Stimulated activated CD8-positive, alpha-beta memory T cell treated with anti-CD3 and anti-CD28 coated beads, Interleukin-4, amount 100 ng/mL, for 48 hours (primary cell): ENCODE measurements around the gene GNPDA1.

Source experiments
- DNase-seq: peaks from one replicate; pipeline ENCODE4 v3.0.0-alpha.2; 2020

The GNPDA1 gene

GRCh38 chr5:141989720-141990119 is 23.1 kb downstream of the GNPDA1 start:
- no peak for DNase-seq

GRCh38 chr5:141986072-141986471 is 26.8 kb downstream of the GNPDA1 start:
- no peak for DNase-seq

DNA sequence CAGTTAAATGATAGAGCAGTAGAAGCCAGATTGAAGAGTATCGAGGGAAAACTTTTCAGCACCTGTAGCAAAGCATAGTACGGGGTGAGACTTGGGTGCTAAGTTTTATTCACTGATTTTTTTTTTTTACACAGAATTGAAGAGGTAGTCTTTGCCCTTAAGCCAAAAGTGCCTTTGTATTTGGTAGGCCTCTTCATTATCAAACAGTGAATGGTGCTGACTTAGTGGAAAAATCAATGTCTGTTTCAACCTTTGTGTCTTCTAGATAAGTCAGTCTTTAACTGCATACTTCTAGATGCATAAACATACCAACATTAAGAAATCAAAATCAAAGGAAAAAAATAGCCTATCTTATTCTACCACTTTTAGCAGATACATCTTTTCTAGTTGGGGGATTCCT is 30.2 kb downstream of the GNPDA1 start:
- no peak for DNase-seq

DNA sequence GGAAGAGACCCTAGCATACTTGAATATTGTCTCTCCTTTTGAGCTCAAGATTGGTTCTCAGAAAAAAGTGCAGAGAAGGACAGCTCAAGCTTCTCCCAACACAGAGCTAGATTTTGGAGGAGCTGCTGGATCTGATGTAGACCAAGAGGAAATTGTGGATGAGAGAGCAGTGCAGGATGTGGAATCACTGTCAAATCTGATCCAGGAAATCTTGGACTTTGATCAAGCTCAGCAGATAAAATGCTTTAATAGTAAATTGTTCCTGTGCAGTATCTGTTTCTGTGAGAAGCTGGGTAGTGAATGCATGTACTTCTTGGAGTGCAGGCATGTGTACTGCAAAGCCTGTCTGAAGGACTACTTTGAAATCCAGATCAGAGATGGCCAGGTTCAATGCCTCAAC is 34.4 kb downstream of the GNPDA1 start:
- DNase-seq, result no peak

DNA sequence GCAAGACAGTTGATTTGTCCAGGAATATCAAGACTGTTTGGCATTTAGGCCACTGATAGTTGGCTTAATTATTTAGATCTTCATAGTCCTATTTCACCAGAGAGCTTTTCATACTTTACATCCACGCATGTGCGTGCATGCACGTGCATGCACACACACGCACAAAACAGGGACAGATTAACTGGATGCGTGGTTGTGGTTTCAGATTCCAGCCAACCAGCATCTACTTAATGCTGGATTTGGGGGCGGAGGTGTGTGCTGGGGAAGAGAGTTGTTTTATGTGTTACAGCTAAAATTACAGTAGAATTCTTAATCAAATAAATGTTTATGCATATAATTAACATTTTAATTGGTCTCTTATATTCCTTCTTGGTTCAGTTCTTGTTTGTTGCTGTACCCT is 36.7 kb downstream of the GNPDA1 start:
- no peak for DNase-seq

- no peak for DNase-seq
These were observed 38.8 kb downstream of the GNPDA1 start for GRCh38 chr5:141973871-141974595.

DNA sequence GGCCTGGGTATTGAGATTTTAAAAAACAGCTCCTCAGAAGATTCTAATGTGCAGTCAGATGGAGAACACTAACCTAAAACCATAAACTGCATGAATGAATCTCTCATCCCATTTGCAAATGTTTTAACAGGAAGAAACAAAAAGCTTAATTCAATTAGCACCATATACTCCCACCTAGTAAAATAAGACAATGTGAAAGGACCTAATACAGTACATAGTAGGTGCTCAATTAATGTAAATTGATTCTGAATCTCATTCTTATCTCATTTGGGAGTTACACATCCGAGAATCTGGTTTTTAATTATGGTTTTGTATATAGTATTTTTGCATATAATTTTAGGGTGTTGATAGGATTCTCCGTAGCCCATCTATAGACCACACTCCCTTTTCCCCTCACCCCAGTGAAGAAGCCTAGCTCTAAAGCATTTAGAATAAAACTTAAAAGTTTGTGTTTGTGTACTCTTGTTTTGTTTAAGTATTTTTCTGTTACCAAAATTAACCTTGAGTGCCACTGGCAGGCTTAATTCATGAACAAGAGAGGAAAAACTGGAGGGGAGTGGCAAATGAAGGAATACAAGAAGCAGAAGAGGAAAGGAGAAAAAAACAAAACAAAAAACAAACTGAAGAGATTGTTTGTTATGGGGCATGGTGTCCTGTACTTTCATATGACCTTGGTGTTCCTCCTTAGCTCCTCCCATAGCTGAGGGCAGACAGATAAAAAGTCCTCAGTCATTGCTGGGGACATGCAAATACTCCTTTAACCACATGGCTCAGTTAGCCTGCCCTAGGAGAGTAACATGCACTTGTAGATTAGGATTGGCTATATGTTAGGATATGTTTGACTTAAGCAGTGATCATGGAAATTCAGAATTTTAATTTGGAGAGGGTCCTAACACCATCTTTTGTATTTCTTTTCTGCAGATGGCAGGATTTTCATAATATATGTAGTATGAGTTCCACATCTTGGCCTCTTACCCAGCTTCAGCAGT is 42.8 kb downstream of the GNPDA1 start:
- DNase-seq, result no peak

DNA sequence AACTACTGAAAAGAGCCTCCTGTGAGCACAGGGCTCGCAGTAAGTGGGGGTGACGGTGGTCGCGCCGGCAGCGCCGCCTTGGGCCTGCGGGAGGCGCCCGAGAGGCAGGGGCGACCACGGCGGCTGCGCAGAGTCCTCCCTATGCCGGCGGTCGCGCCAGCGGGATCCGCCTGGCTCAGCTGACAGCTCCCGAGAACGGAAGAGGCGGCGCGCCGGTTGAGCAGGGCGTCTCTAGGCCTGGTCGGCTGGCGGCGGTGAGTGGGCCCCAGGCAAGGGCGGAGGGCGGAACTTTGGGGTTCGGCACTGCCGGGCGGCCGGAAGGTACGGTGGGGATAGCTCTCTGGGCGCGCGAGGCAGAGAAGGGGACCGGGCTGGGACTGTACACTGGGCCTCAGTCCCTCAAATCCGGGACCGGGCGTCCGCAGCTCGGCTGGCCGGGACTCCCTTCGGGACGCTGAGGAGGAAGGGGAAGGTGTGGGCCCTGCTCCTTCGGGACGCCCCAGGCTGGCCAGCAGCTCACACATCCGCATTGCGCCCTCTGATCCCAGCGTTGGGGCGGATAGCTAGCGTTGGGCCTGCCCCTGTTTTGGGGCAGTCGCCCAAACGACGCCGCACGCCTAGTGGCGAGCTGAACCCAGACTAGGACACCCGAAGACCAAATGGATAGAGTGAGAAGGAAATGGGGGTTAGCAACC is 43.8 kb downstream of the GNPDA1 start, which contains the start of gene RNF14:
RNF14 (plus strand) TSS at position 192 of the 695 bp plus-strand sequence. CDS start 4,484 bp downstream, outside the sequence.
- DNase-seq, result peak; percentile 95

- DNase-seq, result no peak
These were observed 45.9 kb downstream of the GNPDA1 start for GRCh38 chr5:141966963-141967333.

DNA sequence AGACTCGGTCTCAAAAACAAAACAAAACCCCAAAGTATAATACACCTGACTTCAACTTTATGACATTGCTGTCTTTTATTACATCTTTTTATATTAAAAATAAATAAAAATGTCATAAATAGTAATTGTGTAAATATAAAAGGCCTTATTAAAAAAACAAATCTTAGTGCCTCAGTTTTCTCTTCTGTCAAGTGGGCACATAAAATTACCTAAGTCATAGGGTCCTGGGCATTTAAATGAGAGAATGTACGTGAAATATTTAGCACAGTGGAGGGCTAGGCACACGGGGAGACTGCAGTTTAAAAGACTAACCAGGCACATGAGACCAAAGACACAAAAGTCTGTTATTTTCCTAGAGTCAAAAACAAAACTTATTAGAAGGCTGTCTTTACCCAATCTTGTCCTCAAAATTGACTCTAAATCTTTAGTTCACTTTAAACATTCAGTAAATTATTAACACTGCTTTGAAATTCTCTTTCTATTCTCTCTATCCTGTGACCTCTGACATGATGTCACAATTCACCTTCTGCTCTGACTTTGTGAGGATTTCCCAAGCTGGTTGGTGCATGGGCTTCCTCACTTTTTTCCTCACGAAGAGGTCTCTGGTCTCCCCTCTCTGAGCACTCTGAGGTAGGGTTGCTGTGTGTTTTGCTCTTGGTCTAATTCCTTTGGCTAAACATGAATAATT is 46.4 kb downstream of the GNPDA1 start:
- DNase-seq, result no peak

DNA sequence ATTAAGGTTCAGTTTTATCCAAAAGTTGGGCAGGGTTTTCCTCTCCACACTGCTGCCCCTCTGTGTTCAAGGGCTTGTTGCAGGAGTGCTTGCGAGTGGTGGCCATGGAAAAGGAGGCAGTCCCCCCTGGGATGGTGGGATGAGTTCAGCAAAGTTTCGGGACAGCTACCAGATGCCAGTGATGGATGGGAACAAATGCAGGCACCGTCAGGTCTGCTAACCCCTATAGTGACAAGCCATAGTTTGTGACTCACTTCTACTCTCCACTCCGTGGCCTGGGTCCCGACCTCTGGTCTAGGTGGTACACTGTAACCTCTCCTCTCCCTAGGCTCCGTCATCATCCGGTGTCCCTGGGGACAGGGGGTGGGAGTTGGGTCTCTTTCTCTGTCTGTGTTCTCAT is 47.8 kb downstream of the GNPDA1 start:
- DNase-seq, result no peak

GRCh38 chr5:141963701-141964100 is 49.1 kb downstream of the GNPDA1 start:
- DNase-seq, result no peak

DNA sequence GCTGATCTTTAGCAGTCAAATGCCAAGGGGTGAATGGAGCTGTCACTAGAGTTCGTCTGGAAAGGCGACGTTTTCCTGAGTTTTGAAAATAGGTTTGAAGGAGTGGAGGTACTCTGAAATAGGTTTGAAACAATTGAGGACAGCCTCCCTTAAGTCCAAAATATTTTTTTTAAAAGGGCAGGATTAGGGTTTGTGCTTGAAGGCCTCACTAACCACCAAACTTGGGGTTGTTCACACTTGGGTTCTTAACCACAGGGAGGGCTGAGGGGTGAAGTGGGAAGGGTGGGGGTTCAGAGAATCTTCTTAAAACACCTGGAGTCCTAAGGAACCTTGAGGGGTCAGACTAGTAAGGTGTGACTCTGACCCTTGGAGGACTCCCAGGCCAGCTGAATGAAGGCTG is 51.4 kb downstream of the GNPDA1 start:
- DNase-seq, result no peak

GRCh38 chr5:141960449-141961323 is 52.1 kb downstream of the GNPDA1 start:
- DNase-seq, result peak; percentile 94

DNA sequence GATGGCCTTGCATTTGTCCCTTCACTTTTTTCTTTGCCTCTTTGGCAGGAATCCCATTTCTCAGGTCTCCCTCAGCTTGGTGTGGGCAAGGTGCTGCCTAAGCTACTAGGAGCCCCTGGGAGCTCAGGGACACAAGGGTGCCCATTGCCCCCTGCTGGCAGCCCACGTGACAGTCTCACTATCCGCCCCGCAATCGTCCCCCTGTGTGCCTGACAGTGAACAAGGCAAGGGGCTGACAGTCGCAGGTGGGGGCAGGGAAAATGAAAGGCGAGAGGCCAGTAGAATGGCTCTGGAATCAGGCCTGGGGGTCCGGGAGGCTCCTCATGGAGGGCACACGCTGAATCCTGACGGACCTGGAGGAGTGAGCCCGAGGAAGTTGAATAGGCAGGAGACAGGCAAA is 52.8 kb downstream of the GNPDA1 start:
- peak; percentile 62 for DNase-seq

DNA sequence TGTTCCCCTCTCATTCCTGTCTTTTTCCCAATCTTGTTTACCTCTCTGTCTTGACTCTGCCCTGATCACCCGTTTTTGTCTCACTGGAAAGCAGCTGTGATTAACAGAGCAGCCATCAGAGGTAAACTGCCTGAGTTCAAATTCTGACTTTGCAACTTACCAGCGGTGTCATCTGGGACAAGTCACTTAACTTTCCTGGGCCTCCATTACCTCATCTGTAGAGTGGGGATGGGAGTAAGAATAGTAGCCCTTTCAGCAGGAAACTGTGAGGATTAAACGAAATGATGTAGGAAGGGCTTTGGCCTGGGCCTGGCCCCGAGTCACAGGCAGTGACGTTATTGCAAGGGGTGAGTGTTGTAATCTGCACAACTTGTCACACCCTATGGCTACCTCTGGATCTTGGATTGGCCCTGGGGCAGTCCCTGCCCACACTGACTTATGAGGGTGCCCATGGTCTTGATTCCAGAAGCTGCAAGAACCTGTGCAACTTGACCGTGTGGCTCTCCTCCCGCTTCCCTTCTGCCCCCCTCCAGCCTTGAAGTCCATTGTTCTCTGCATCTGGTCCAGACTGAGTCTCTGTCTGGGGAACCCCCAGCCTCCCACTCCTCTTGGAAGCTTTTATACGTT is 54.2 kb downstream of the GNPDA1 start:
- no peak for DNase-seq

DNA sequence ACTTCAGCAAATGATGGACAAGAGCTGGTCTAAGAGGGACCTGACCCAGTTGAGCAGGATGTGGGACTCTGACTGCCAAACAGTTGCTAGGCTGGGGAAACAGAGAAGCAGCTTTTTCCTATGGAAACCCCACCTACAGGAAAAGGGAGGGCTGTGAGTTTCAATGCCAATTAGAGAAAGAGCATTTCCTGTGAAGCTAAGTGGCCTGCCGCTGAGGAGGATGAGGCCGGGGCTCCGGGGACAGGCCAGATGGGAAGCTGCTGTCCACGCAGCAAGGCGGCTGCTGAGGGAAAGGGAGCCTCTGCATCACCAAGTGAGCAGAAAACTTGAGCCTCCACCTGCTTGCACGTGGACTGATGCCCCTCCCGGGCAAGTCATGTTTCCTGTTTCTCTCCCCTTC is 54.7 kb downstream of the GNPDA1 start, which contains the start of gene PCDH12:
PCDH12 (minus strand) TSS at position 90 of the 400 bp plus-strand sequence. CDS start 351 bp downstream, outside the sequence.
- no peak for DNase-seq

- DNase-seq, result no peak
These were observed 55.3 kb downstream of the GNPDA1 start for GRCh38 chr5:141957367-141957996.

DNA sequence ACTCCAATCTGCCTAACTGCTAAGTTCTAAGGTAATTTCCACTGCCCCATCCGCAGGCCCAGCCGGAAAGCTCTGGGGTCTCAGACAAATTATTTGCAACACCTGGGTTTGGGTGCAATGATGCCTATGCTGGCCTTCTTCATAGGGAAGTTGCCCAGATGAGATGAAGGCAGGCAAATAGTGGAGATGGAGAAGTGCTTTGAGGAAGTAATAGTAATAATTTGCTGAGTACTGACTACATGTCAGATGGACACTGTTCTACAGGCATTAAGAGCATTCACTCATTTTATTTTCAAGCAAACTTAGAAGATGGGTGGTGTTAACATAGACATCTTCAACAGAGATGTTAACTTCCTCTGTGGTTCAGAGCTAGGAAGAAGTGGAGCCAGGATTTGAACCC is 58.6 kb downstream of the GNPDA1 start:
- DNase-seq, result no peak

GRCh38 chr5:141952020-141952419 is 60.8 kb downstream of the GNPDA1 start:
- no peak for DNase-seq
